GM18499 (cell line): ENCODE measurements around the gene KRT35.

Source experiments
- ATAC-seq: cut with Tn5 transposase; IDR thresholded peaks from one replicate; pipeline ENCODE4 v1.9.1; 2021; ENCODE audit warnings: moderate number of reproducible peaks; ENCODE audit not compliant: insufficient read depth, unreplicated experiment

KRT35 gene

GRCh38 chr17:41428591-41429291, 52.2 kb downstream of the KRT35 start:
- ATAC-seq, result no peak
